AG09309 (cell line): ENCODE data around the gene UQCRC2.

Experiments used
- DNase-seq: peaks from one replicate; pipeline ENCODE4 v3.0.0-alpha.2; 2010; ENCODE audit warnings: low read depth
- H3K4me3 ChIP-seq: 2 replicates; pipeline ENCODE4 v1.5.1; 2011; ENCODE audit warnings: mild to moderate bottlenecking, low read depth, low read length, moderate library complexity; ENCODE audit not compliant: control insufficient read depth
- CTCF ChIP-seq: IDR thresholded peaks from 2 replicates; pipeline ENCODE4 v1.5.1; 2011; ENCODE audit warnings: mild to moderate bottlenecking, low read depth, low read length, inconsistent platforms; ENCODE audit not compliant: insufficient read depth, control insufficient read depth; ENCODE audit errors: missing control alignments

The UQCRC2 gene

GRCh38 chr16:22003195-22003594 lies 50.0 kb downstream of the UQCRC2 start:
- no peak for TF ChIP-seq CTCF
- no peak for DNase-seq
- no peak overlapping the region for H3K4me3 ChIP-seq

DNA sequence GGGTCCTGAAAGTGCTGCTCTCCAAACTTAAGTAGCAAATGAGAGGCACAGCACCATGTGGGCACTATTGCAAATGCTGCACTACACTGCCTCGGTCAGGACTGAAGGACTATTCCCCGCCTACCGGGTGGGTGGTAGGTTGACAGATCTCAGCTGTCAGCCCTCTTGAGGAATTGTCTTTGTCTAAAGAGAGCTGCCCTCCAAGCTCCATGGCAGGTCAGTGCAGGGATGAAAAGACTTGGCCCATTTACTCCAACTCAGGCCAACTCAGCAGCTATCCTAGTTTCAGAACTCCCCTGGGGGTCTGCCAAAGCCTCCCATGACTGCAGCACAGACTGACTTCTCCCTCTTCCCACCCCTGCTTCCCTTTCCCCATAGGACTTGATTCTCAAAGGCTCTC lies 51.2 kb downstream of the UQCRC2 start:
- TF ChIP-seq CTCF: no peak
- H3K4me3 ChIP-seq: no peak overlapping the region
- DNase-seq: no peak

- no peak for TF ChIP-seq CTCF
These were observed 52.6 kb downstream of the UQCRC2 start for GRCh38 chr16:22005746-22006145.

GRCh38 chr16:22006636-22007035 lies 53.5 kb downstream of the UQCRC2 start:
- H3K4me3 ChIP-seq: no peak overlapping the region
- no peak for TF ChIP-seq CTCF

More at GRCh38 chr16:22005746-22006145, 52.6 kb downstream of the UQCRC2 start:
- DNase-seq: no peak
- no peak overlapping the region for H3K4me3 ChIP-seq

DNA sequence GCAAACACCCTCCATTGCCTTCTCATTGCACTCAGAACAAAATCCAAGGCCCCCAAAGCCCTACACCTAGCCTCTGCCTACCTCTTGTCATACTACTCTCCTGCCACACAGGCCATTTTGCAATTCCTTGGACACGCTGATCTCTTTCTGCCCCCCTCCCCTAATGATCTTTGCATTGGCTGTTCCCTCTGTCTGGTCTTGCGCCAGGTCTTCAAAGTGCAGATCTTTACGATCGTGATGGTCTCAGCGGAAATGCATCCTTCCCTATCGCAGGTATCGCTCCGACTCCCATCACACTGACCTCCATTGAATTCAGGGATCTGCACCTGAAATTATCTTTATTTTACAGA lies 54.0 kb downstream of the UQCRC2 start:
- DNase-seq: no peak
- TF ChIP-seq CTCF: no peak
- H3K4me3 ChIP-seq: peak overlapping the region; percentile 77

More at GRCh38 chr16:22006636-22007035, 53.5 kb downstream of the UQCRC2 start:
- DNase-seq: no peak

- no peak for TF ChIP-seq CTCF
- no peak for DNase-seq
- H3K4me3 ChIP-seq: peak within 1 kb of the TSS; percentile 97
These were observed 54.5 kb downstream of the UQCRC2 start, which contains the start of gene MOSMO for GRCh38 chr16:22007509-22008214. Gene MOSMO (plus strand): TSS chr16:22008111. CDS start chr16:22008302, 191 bp downstream.
